Naive B cell (primary cell): Measurements from ENCODE around the gene NBEAL2. TPM values are rescaled to one million over a fixed set of nuclear protein-coding genes. Genes with fewer than 3 reads are reported as not detected.
"Not testable (repeated sequence)": the region's sequence is repeated elsewhere in the genome, so short reads cannot be mapped to it uniquely, and the experiment has no call there.

ENCODE experiments used
- ATAC-seq, 2 donors: fragments of 150-1000 bp; cut with Tn5 transposase; 2 replicates each; pipeline ENCODE4 v1.10.0; 2021; ENCODE audit warnings: low read depth in 2 of 2, mild to moderate bottlenecking in 2 of 2, moderate library complexity in 2 of 2
- DNase-seq: peaks from one replicate; pipeline ENCODE4 v3.0.0; 2022
- H3K27ac Mint-ChIP-seq, 6 donors: one replicate each; pipeline ENCODE4 v1.8.0; 2020 to 2022; ENCODE audit warnings: mild to moderate bottlenecking in 6 of 6, mixed read lengths in 6 of 6, moderate library complexity in 5 of 6, inconsistent platforms in 2 of 6
- H3K27me3 Mint-ChIP-seq, 3 donors: one replicate each; pipeline ENCODE4 v1.8.0; 2021 to 2022; ENCODE audit warnings: mixed read lengths in 3 of 3, mild to moderate bottlenecking in 1 of 3
- H3K36me3 Mint-ChIP-seq, 2 donors: one replicate each; pipeline ENCODE4 v1.8.0; 2020 to 2022; ENCODE audit warnings: mixed read lengths in 2 of 2, inconsistent platforms in 1 of 2, mild to moderate bottlenecking in 1 of 2
- H3K4me1 Mint-ChIP-seq, 3 donors: one replicate each; pipeline ENCODE4 v1.8.0; 2020 to 2022; ENCODE audit warnings: mixed read lengths in 3 of 3, inconsistent platforms in 1 of 3, mild to moderate bottlenecking in 1 of 3, moderate library complexity in 1 of 3
- H3K4me3 Mint-ChIP-seq, 8 donors: one replicate each; pipeline ENCODE4 v1.8.0; 2020 to 2022; ENCODE audit warnings: mild to moderate bottlenecking in 8 of 8, mixed read lengths in 8 of 8, moderate library complexity in 8 of 8, inconsistent platforms in 2 of 8
- H3K9me3 Mint-ChIP-seq, 7 donors: one replicate each; pipeline ENCODE4 v1.8.0; 2020 to 2022; ENCODE audit warnings: mixed read lengths in 7 of 7, mild to moderate bottlenecking in 5 of 7, inconsistent platforms in 2 of 7, moderate library complexity in 1 of 7
- polyA plus RNA-seq, 6 donors: library from polyadenylated mRNA; unstranded; fragments of 300-500 nt; fragmentation: Illumina TruSeq; gene quantifications; one replicate each; pipeline ENCODE4 v1.2.3, GENCODE V29; 2021; ENCODE audit warnings: low read depth in 6 of 6

Gene NBEAL2
- polyA plus RNA-seq, 6 donors from 2014 or later, result 0.34 to 2.2 (median 1.5) TPM; not detected in 1

DNA sequence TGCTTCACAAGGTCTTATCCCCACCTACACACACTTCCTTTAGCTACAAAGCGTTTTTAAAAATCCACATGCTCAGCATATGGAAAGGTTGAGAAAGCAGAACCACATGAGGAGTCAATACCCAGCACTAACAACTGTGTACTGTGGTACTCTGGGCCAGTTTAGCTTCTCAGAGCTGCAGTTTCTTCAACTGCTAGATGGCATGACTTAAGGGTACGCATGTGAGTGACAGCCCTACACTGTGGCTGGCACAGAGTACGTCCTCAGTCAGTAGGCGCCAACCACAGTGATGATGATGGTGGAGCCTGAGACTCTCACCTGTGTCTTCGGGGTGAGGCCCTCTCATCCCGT is 20.3 kb upstream of the NBEAL2 start:
- H3K4me3 Mint-ChIP-seq, result peak overlapping the region in 6 of 8 donors; percentile 3 to 65 (median 25)

DNA sequence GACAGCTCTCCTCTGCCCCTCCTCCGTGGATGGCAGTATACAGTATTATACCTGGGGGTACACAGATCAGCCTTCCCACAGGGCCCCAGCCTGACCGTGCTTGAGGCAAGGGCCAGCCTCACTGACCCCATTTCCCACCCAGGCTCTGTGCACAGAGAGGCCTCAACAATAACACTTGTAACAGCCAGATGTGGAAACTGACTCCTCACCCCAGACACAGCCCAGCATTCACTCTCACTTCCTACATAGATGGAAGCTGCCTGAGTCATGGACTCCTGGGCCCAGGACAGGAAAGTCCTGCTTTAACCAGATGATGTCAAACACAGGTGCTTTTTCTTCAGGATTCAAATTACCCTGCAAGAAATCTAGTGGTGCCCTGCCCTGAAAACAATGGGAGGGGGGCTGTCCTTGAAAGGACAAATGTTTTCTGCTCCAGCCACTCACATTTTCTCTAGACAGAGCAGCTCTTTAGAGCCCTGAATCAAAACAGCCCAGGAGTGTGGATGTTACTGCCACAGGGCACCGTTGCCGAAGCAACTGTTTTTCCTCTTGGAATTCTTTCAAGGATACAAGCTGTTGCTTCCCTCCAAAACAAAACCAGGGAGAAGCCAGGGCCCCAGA is 19.3 kb upstream of the NBEAL2 start:
- ATAC-seq (no peak), DNase-seq (no peak)
- Mint-ChIP-seq H3K27ac (peak overlapping the region; percentile 11 to 94 (median 63)), H3K9me3 (no peaks in the 10 kb centered on the region), H3K4me3 (peak overlapping the region in 6 of 8 donors; percentile 4 to 81 (median 48)), H3K27me3 (no peaks in the 10 kb centered on the region), H3K36me3 (peaks cover 5 to 7% of the 10 kb centered on the region in 2 donors), H3K4me1 (peaks cover 65 to 80% (median 71%) of the 10 kb centered on the region in 3 donors)

More for the DNA sequence above, 20.3 kb upstream of the NBEAL2 start:
- Mint-ChIP-seq H3K27me3 (no peaks in the 10 kb centered on the region), H3K27ac (peak overlapping the region in 3 of 6 donors; percentile 30 to 79 (median 62)), H3K36me3 (peaks cover 5 to 7% of the 10 kb centered on the region in 2 donors), H3K4me1 (peaks cover 67 to 87% (median 78%) of the 10 kb centered on the region in 3 donors), H3K9me3 (no peaks in the 10 kb centered on the region)
- DNase-seq, result no peak
- ATAC-seq, result peak; percentile 18 to 37

DNA sequence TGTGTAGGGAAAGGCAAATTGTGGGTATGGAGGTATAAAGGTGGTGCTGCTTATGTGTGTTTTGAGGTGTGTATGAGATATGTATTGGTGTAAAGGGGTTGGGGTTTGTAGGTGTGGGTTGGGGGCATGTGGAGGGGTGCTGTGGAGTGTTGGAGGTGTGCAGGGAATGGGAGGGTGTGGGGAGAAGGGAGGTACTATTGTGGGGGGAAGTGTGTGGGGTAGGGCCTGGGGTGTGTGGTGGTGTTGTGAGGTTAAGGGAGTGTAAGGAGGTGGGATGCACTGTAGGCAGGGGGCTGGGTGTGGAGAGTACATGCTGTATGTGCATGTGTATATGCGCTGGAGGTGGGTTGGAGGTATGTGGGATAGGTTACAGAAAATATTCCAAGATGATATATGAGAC is 18.6 kb upstream of the NBEAL2 start:
- peaks cover 5 to 7% of the 10 kb centered on the region in 2 donors for H3K36me3 Mint-ChIP-seq
- no peaks in the 10 kb centered on the region for H3K9me3 Mint-ChIP-seq
- no peaks in the 10 kb centered on the region for H3K27me3 Mint-ChIP-seq
- DNase-seq, result no peak
- peak overlapping the region in 5 of 8 donors; percentile 1 to 75 (median 31) for H3K4me3 Mint-ChIP-seq
- peaks cover 65 to 80% (median 71%) of the 10 kb centered on the region in 3 donors for H3K4me1 Mint-ChIP-seq
- ATAC-seq, result no peak
- peak overlapping the region in 4 of 6 donors; percentile 53 to 88 (median 81) for H3K27ac Mint-ChIP-seq

DNA sequence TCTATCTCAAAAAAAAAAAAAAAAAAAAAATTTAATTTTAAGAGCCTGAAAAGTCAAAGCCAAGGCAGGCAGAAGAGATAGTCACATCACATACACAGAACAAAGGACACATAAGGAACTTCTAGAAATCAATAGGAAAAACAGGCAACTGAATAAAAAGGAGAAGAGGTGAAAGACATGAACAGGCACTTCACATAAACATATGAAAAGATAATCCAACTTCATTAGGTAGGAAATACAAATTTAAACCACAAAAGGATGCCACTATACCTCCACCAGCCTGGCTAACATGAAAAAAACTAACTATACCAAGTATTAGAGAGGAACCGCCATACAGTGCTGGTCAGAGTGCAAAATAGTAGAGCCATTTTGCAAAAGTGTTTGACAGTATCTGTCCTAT is 17.0 kb upstream of the NBEAL2 start:
- Mint-ChIP-seq H3K9me3 (no peaks in the 10 kb centered on the region), H3K36me3 (peaks cover 5 to 7% of the 10 kb centered on the region in 2 donors), H3K27ac (peak overlapping the region in 3 of 6 donors; percentile 32 to 49 (median 35))

GRCh38 chr3:46962990-46963389 is 16.5 kb upstream of the NBEAL2 start:
- peaks cover 74 to 80% (median 76%) of the 10 kb centered on the region in 3 donors for H3K4me1 Mint-ChIP-seq
- no peaks in the 10 kb centered on the region for H3K27me3 Mint-ChIP-seq
- ATAC-seq (no peak), DNase-seq (no peak)
- no peak overlapping the region for H3K4me3 Mint-ChIP-seq
- H3K27ac Mint-ChIP-seq, result peak overlapping the region in 1 of 6 donors; percentile 32
- no peaks in the 10 kb centered on the region for H3K9me3 Mint-ChIP-seq
- peaks cover 5 to 7% of the 10 kb centered on the region in 2 donors for H3K36me3 Mint-ChIP-seq

More for the DNA sequence above, 17.0 kb upstream of the NBEAL2 start:
- Mint-ChIP-seq H3K27me3 (no peaks in the 10 kb centered on the region), H3K4me1 (peaks cover 74 to 80% (median 74%) of the 10 kb centered on the region in 3 donors), H3K4me3 (peak overlapping the region in 1 of 8 donors; percentile 30)
- DNase-seq (no peak), ATAC-seq (no peak)

- not testable (repeated sequence) for H3K27me3 Mint-ChIP-seq, H3K27ac Mint-ChIP-seq, H3K4me3 Mint-ChIP-seq, H3K36me3 Mint-ChIP-seq, ATAC-seq, DNase-seq, H3K9me3 Mint-ChIP-seq
- H3K4me1 Mint-ChIP-seq, result peaks cover 72 to 80% (median 77%) of the 10 kb centered on the region in 3 donors
Observed at GRCh38 chr3:46964038-46964590, 15.4 kb upstream of the NBEAL2 start.

DNA sequence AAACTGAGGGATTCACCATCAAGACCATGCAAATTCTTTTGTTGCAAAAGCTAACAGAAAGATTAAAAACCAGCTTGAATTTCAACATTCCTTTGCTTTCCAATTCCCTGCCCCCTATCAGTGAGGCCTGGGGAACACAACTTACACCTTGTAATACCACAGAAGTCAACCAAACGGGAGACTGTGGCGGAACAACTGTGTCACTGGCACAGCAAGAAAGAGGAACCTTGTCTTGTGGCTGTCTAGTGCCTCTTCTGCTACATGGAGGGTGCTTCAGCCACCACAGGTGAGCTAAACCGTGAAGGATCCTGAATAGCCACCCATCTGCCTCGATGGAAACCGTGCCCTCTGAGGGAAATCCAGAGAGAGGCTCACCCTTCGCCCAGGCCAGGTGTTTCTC is 14.3 kb upstream of the NBEAL2 start:
- peak; percentile 98 to 99 for ATAC-seq
- peaks cover 5 to 7% of the 10 kb centered on the region in 2 donors for H3K36me3 Mint-ChIP-seq
- H3K27ac Mint-ChIP-seq, result peak overlapping the region in 5 of 6 donors; percentile 74 to 95 (median 87)
- H3K4me3 Mint-ChIP-seq, result peak overlapping the region in 7 of 8 donors; percentile 41 to 78 (median 59)
- peak; percentile 45 for DNase-seq
- no peaks in the 10 kb centered on the region for H3K9me3 Mint-ChIP-seq
- H3K4me1 Mint-ChIP-seq, result peaks cover 66 to 80% (median 75%) of the 10 kb centered on the region in 3 donors
- no peaks in the 10 kb centered on the region for H3K27me3 Mint-ChIP-seq

DNA sequence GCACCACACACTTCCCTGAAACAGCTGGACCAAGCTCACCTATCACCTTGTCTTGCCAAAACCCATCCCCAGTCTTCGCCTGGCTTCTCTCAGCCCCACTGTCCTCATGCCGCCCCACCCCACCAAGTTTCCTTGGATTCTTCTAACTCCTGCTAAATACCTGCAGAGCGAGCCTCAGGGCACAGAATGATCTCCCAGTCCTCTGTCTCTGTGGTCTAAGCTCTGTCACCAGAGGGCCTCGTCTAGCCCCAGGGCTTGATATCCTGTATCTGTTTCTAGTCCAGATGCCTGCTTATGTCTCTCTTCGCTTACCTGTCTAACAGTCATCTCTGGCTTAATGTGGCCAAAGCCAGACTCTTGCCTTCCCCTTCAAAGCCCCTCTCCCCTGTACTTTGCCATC is 12.7 kb upstream of the NBEAL2 start:
- DNase-seq (no peak), ATAC-seq (no peak)
- Mint-ChIP-seq H3K4me3 (peak overlapping the region in 6 of 8 donors; percentile 34 to 70 (median 54)), H3K4me1 (peaks cover 64 to 80% (median 75%) of the 10 kb centered on the region in 3 donors), H3K27ac (peak overlapping the region in 4 of 6 donors; percentile 75 to 96 (median 90)), H3K27me3 (no peaks in the 10 kb centered on the region), H3K36me3 (peaks cover 5 to 7% of the 10 kb centered on the region in 2 donors), H3K9me3 (no peaks in the 10 kb centered on the region)

DNA sequence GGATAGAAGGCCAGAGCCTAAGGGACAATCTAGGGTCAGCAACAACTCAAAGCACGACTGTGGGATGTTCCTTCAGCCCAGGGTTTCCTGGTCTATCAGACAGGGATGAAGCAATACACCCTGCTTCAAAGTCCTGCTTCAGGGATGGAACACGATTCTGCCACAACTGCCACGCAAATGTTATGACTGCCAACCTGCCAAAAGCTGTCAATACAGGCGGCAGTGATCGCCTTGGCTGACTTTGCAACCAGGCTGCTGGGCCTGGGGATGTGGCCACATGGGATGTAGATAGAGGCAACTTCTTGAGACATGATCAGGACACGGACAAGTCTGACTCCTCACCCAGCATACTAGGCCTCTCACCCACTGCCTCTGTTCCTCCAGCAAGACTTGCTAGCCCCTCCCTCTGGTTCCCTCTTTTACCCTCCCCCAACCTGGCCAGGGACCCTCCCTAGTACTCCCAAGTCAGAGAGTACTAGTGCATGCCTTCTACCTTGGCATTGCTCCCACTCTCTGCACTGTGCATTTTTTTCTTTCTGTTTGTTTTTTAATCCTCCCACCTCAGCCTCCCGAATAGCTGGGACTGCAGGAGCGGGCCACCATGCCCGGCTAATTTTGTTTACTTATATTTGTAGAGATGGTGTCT is 10.6 kb upstream of the NBEAL2 start:
- no peaks in the 10 kb centered on the region for H3K9me3 Mint-ChIP-seq
- peak overlapping the region in 2 of 8 donors; percentile 41 to 52 for H3K4me3 Mint-ChIP-seq
- ATAC-seq (no peak), DNase-seq (no peak)
- H3K4me1 Mint-ChIP-seq, result peaks cover 69 to 90% (median 83%) of the 10 kb centered on the region in 3 donors
- no peaks in the 10 kb centered on the region for H3K27me3 Mint-ChIP-seq
- H3K36me3 Mint-ChIP-seq, result no peaks in the 10 kb centered on the region
- H3K27ac Mint-ChIP-seq, result peak overlapping the region in 4 of 6 donors; percentile 2 to 70 (median 48)

- Mint-ChIP-seq H3K4me1 (peaks cover 72 to 100% (median 88%) of the 10 kb centered on the region in 3 donors), H3K27ac (peak overlapping the region in 4 of 6 donors; percentile 76 to 91 (median 88)), H3K36me3 (no peaks in the 10 kb centered on the region), H3K27me3 (no peaks in the 10 kb centered on the region), H3K9me3 (no peaks in the 10 kb centered on the region), H3K4me3 (peak overlapping the region in 6 of 8 donors; percentile 76 to 91 (median 86))
- DNase-seq (no peak), ATAC-seq (no peak)
Observed at GRCh38 chr3:46970391-46971091, 8.9 kb upstream of the NBEAL2 start.

DNA sequence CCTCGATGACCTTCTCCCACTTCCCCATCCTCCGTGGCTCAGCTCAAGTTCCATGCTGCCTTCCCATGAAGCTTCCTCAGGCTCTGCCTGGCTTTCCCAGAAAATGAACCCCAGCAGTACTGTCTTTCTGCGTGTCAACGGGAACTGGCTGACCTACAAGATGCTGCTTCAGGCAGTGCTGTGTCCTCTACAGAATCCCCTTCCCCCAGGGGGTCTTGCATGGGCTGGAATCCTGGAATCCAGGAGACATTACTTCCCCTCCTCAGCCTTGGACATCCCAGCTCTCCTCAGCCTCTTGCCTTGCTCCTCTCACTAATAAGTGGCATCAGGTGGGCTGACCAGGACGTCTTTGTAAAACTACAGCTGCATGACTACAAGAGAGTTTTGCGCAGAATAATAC is 8.3 kb upstream of the NBEAL2 start:
- Mint-ChIP-seq H3K9me3 (no peaks in the 10 kb centered on the region), H3K36me3 (no peaks in the 10 kb centered on the region), H3K27ac (peak overlapping the region; percentile 53 to 93 (median 91)), H3K4me1 (peaks cover 66 to 98% (median 82%) of the 10 kb centered on the region in 3 donors), H3K4me3 (peak overlapping the region; percentile 76 to 92 (median 86)), H3K27me3 (no peaks in the 10 kb centered on the region)
- DNase-seq (no peak), ATAC-seq (no peak)

DNA sequence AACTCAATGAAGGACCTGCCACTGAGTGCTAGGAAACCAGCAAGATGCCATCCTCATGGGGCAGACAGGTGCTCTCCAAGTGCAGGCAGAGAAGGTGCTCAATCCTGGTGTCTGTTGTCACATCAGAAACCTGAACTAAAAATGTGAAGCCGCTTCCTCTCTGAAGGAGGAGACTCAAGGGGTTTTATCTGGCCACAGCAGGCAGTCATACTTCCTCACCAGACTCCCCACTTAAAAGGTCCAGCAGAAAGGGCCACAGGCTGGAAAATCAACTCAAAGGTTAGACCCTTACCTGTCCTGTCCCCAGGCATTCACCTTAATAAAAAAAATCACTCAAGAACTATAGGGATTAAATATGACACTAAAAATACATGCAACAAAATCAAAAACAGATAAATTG is 7.7 kb upstream of the NBEAL2 start:
- no peak for DNase-seq
- Mint-ChIP-seq H3K4me1 (peaks cover 65 to 97% (median 76%) of the 10 kb centered on the region in 3 donors), H3K9me3 (no peaks in the 10 kb centered on the region), H3K36me3 (no peaks in the 10 kb centered on the region), H3K27ac (peak overlapping the region; percentile 53 to 93 (median 90)), H3K4me3 (peak overlapping the region; percentile 76 to 92 (median 86)), H3K27me3 (no peaks in the 10 kb centered on the region)
- ATAC-seq, result peak in 1 of 2 donors; percentile 4

GRCh38 chr3:46972396-46972795 is 7.1 kb upstream of the NBEAL2 start:
- H3K9me3 Mint-ChIP-seq, result no peaks in the 10 kb centered on the region
- no peak for ATAC-seq
- H3K27ac Mint-ChIP-seq, result peak overlapping the region; percentile 77 to 93 (median 90)
- H3K4me3 Mint-ChIP-seq, result peak overlapping the region; percentile 76 to 92 (median 86)
- no peaks in the 10 kb centered on the region for H3K27me3 Mint-ChIP-seq
- no peaks in the 10 kb centered on the region for H3K36me3 Mint-ChIP-seq
- peak; percentile 20 for DNase-seq
- peaks cover 61 to 97% (median 72%) of the 10 kb centered on the region in 3 donors for H3K4me1 Mint-ChIP-seq
